GM12878 (cell line): ENCODE results near the gene OR2AG1. TPM values are rescaled to one million over a fixed set of nuclear protein-coding genes. Genes with fewer than 3 reads are reported as not detected.

Experiments used
- ATAC-seq: fragments of 200-7000 bp; cut with Tn5 transposase; 3 replicates; pipeline ENCODE4 v1.9.1; 2020; ENCODE audit warnings: mild to moderate bottlenecking, moderate library complexity
- BruUV-seq: library from RNA; stranded (reverse); fragments of 400-500 nt; replicated peaks from 2 replicates; lab custom pipeline; 2021; lab: Mats Ljungman, UMichigan
- CTCF ChIA-PET: fragments of 300-600 bp; sonication (Branson Sonifier 250); formaldehyde crosslinking; extraction: SDS; loops from one replicate; lab custom pipeline; 2021; ENCODE audit warnings: inconsistent platforms; lab: Yijun Ruan, JAX
- POLR2A ChIA-PET: fragments of 350-600 bp; formaldehyde crosslinking; extraction: SDS; loops from one replicate; lab custom pipeline; 2021; ENCODE audit warnings: inconsistent platforms; lab: Charles Lee
- RAD21 ChIA-PET: fragments of 300-600 bp; sonication (Branson Sonifier 250); formaldehyde crosslinking; loops from one replicate; lab custom pipeline; 2023; ENCODE audit warnings: antibody characterized with exemption; ENCODE audit not compliant: unreplicated experiment; lab: Charles Lee
- SMC1A ChIA-PET: fragments of 300-600 bp; sonication (Branson Sonifier 250); formaldehyde crosslinking; loops from one replicate; lab custom pipeline; 2023; ENCODE audit not compliant: unreplicated experiment, uncharacterized antibody; lab: Charles Lee
- DNase-seq: peaks from one replicate; pipeline ENCODE4 v3.0.0-alpha.2; 2011; ENCODE audit warnings: low read depth, low spot score
- FAIRE-seq: peaks from 3 replicates; lab custom pipeline; 2011; peaks lifted over from hg19 to GRCh38; lab: Jason Lieb, UNC
- H2AFZ ChIP-seq: 2 replicates; pipeline ENCODE4 v1.6.0; 2011; ENCODE audit warnings: low read depth, low read length, control low read depth; ENCODE audit not compliant: control insufficient read depth
- H3K27ac ChIP-seq: 2 replicates; pipeline ENCODE4 v1.5.1; 2011; ENCODE audit warnings: control low read depth; ENCODE audit not compliant: control insufficient read depth, insufficient read depth
- H3K27me3 ChIP-seq, 2 experiments: replicated peaks in 1 of 2; 2 replicates each; pipeline versions ENCODE4 v1.6.0 to v1.6.1; 2011; ENCODE audit warnings: low read length in 1 of 2; ENCODE audit not compliant: control insufficient read depth in 2 of 2, insufficient read depth in 2 of 2
- H3K36me3 ChIP-seq, 2 experiments: 2 replicates each; pipeline ENCODE4 v1.5.1; 2011; ENCODE audit warnings: low read length in 1 of 2; ENCODE audit not compliant: control insufficient read depth in 2 of 2, insufficient read depth in 2 of 2
- H3K4me1 ChIP-seq: 2 replicates; pipeline ENCODE4 v1.6.1; 2011; ENCODE audit warnings: mild to moderate bottlenecking, low read length, moderate library complexity, mixed read lengths; ENCODE audit not compliant: control insufficient read depth, insufficient read depth
- H3K4me2 ChIP-seq: 2 replicates; pipeline ENCODE4 v1.6.0; 2011; ENCODE audit warnings: control low read depth; ENCODE audit not compliant: control insufficient read depth, insufficient read depth
- H3K4me3 ChIP-seq: fragments of 200-600 bp; sonication (generic); 2 replicates; pipeline ENCODE4 v1.5.1; 2016
- H3K79me2 ChIP-seq: 2 replicates; pipeline ENCODE4 v1.6.0; 2011; ENCODE audit warnings: low read length; ENCODE audit not compliant: control insufficient read depth, insufficient read depth
- H3K9ac ChIP-seq: 2 replicates; pipeline ENCODE4 v1.8.0; 2011; ENCODE audit warnings: low read length, control low read depth, mixed read lengths; ENCODE audit not compliant: control insufficient read depth, insufficient read depth
- H3K9me3 ChIP-seq: replicated peaks from 3 replicates; pipeline ENCODE4 v1.5.1; 2011; ENCODE audit warnings: mild to moderate bottlenecking, low read length; ENCODE audit not compliant: control insufficient read depth, insufficient read depth
- H4K20me1 ChIP-seq: 2 replicates; pipeline ENCODE4 v1.6.0; 2011; ENCODE audit not compliant: control insufficient read depth, insufficient read depth
- CHD4 ChIP-seq: fragments of 200-600 bp; sonication (generic); IDR thresholded peaks from 2 replicates; pipeline ENCODE4 v1.6.1; 2016; ENCODE audit warnings: mild to moderate bottlenecking
- CREB1 ChIP-seq: IDR thresholded peaks from 2 replicates; pipeline ENCODE4 v1.6.1; 2012; ENCODE audit warnings: low read depth, mild to moderate bottlenecking, inconsistent platforms
- NFIC ChIP-seq: IDR thresholded peaks from 2 replicates; pipeline ENCODE4 v1.6.1; 2012; ENCODE audit warnings: low read depth, mild to moderate bottlenecking, inconsistent platforms, low read length, moderate library complexity
- PAX8 ChIP-seq: fragments of 450-650 bp; IDR thresholded peaks from 2 replicates; pipeline ENCODE4 v1.6.1; 2017; ENCODE audit warnings: mild to moderate bottlenecking, moderate library complexity
- POU2F2 ChIP-seq: IDR thresholded peaks from 3 replicates; pipeline ENCODE4 v1.6.1; 2011; ENCODE audit warnings: low read depth, mild to moderate bottlenecking, low read length, borderline replicate concordance
- RCOR1 ChIP-seq: conservative IDR thresholded peaks from 2 replicates; pipeline ENCODE4 v1.6.1; 2012; ENCODE audit warnings: low read depth, low read length, improper control_type of control experiment
- TARDBP ChIP-seq: IDR thresholded peaks from 2 replicates; pipeline ENCODE4 v1.6.1; 2016; ENCODE audit warnings: borderline replicate concordance
- TBL1XR1 ChIP-seq: IDR thresholded peaks from 2 replicates; pipeline ENCODE4 v1.6.1; 2012; ENCODE audit warnings: low read depth, low read length, improper control_type of control experiment
- TCF12 ChIP-seq: IDR thresholded peaks from 2 replicates; pipeline ENCODE4 v1.6.1; 2011; ENCODE audit warnings: low read depth, mild to moderate bottlenecking, low read length
- ZNF622 ChIP-seq: fragments of 450-650 bp; IDR thresholded peaks from 2 replicates; pipeline ENCODE4 v1.6.1; 2017; ENCODE audit warnings: mild to moderate bottlenecking, inconsistent platforms
- WGBS: methylation state at CpG from one replicate; pipeline ENCODE4 v1.1.6; 2016; ENCODE audit warnings: low lambda C conversion rate; ENCODE audit not compliant: insufficient replicate concordance, insufficient coverage; ENCODE audit errors: missing lambda C conversion rate; 5-methylcytosine and 5-hydroxymethylcytosine counted together
- in situ Hi-C: fragments of 300-500 bp; cut with MboI; formaldehyde crosslinking; loops from 9 replicates; pipeline ENCODE4 v1.14.3; 2018; ENCODE audit warnings: mixed read lengths
- intact Hi-C: fragments of 100-400 bp; cut with micrococcal nuclease; formaldehyde crosslinking; loops from one replicate; pipeline ENCODE4 v1.14.2; 2022; ENCODE audit not compliant: unreplicated experiment
- polyA plus RNA-seq, 11 experiments: library from polyadenylated mRNA; depleted of rRNA in 4 of 11; unstranded in 6 of 11; stranded (reverse) in 5 of 11; fragments of >200 nt; fragmentation: Nextera tagmentation in 4 of 11; fragmentation: Illumina TruSeq in 1 of 11; extraction: Ambion mirVana in 4 of 11; extraction: Trizol in 1 of 11; gene quantifications; 1 replicate in 1 of 11; 2 replicates in 10 of 11; pipeline versions ENCODE4 v1.2.1 to v1.2.3, GENCODE V29; 2011 to 2016; ENCODE audit warnings: inconsistent platforms in 2 of 11, missing spikeins in 2 of 11, low read depth in 1 of 11
- total RNA-seq, 4 experiments: library from RNA; depleted of rRNA in 3 of 4; stranded (reverse); fragments of >200 nt in 3 of 4; fragmentation: Illumina TruSeq in 1 of 4; extraction: Trizol in 1 of 4; gene quantifications; 2 replicates each; pipeline versions ENCODE4 v1.2.1 to v1.2.3, GENCODE V29; 2013 to 2021
- TF ChIP-seq, protein P1 (sequence below): fragments of 450-650 bp; IDR thresholded peaks from 2 replicates; pipeline ENCODE4 v1.6.1; 2016; ENCODE audit warnings: mild to moderate bottlenecking
- TF ChIP-seq, protein P2 (sequence below): fragments of 450-650 bp; IDR thresholded peaks from 2 replicates; pipeline ENCODE4 v1.6.1; 2014; ENCODE audit warnings: mild to moderate bottlenecking
- TF ChIP-seq, protein P3 (sequence below): fragments of 450-650 bp; IDR thresholded peaks from 2 replicates; pipeline ENCODE4 v1.6.1; 2016; ENCODE audit warnings: mild to moderate bottlenecking, moderate library complexity, borderline replicate concordance
- TF ChIP-seq, protein P4 (sequence below): IDR thresholded peaks from 2 replicates; pipeline ENCODE4 v1.6.1; 2012; ENCODE audit warnings: low read depth, low read length, improper control_type of control experiment

Gene OR2AG1
- total and polyA plus RNA-seq, 10 of the 15 experiments (the other 5 are each of a cell fraction or from before 2014, with no cell fraction given), result not detected

DNA sequence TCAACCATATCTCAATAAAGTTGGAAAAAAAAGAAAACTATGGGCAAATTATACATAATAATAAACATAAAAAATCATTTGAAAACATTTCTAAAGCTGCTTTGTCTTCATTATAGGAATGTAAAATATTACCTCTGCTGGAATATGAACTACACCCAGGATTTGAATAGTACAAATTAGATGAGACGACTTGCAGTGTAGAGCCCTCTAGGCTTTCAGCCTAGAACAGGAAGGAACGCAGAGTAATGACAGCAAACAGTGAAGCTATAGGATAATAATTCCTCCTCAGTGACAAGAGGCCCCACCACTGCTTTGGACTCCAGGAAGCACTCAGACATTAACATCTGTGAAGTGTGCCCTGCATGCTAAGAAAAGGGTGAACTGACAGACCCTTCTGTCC, 7.7 kb downstream of the OR2AG1 start:
- 61% methylated on average over 2 of the region's 2 CpGs for WGBS

More for the DNA sequence above, 7.7 kb downstream of the OR2AG1 start:
- ATAC-seq (no peak), DNase-seq (no peak), FAIRE-seq (no peak)
- POLR2A ChIA-PET, result no interaction called here
- no peak overlapping the region for H2AFZ ChIP-seq
- intact Hi-C loops, result no loop called here
- no peaks in the 10 kb centered on the region for H3K4me1 ChIP-seq
- H3K79me2 ChIP-seq, result no peaks in the 10 kb centered on the region
- no peak overlapping the region for H3K4me2 ChIP-seq
- no peaks in the 10 kb centered on the region for H3K9me3 ChIP-seq
- H4K20me1 ChIP-seq, result no peaks in the 10 kb centered on the region
- no peak overlapping the region for H3K4me3 ChIP-seq
- TF ChIP-seq, protein P1, sequence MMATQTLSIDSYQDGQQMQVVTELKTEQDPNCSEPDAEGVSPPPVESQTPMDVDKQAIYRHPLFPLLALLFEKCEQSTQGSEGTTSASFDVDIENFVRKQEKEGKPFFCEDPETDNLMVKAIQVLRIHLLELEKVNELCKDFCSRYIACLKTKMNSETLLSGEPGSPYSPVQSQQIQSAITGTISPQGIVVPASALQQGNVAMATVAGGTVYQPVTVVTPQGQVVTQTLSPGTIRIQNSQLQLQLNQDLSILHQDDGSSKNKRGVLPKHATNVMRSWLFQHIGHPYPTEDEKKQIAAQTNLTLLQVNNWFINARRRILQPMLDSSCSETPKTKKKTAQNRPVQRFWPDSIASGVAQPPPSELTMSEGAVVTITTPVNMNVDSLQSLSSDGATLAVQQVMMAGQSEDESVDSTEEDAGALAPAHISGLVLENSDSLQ, result no peak
- TF ChIP-seq POU2F2, result no peak
- TF ChIP-seq TARDBP, result no peak
- TF ChIP-seq RCOR1, result no peak
- no peak for TF ChIP-seq TCF12
- TF ChIP-seq, protein P2, sequence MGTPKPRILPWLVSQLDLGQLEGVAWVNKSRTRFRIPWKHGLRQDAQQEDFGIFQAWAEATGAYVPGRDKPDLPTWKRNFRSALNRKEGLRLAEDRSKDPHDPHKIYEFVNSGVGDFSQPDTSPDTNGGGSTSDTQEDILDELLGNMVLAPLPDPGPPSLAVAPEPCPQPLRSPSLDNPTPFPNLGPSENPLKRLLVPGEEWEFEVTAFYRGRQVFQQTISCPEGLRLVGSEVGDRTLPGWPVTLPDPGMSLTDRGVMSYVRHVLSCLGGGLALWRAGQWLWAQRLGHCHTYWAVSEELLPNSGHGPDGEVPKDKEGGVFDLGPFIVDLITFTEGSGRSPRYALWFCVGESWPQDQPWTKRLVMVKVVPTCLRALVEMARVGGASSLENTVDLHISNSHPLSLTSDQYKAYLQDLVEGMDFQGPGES, result no peak
- TF ChIP-seq PAX8, result no peak
- TF ChIP-seq, protein P3, sequence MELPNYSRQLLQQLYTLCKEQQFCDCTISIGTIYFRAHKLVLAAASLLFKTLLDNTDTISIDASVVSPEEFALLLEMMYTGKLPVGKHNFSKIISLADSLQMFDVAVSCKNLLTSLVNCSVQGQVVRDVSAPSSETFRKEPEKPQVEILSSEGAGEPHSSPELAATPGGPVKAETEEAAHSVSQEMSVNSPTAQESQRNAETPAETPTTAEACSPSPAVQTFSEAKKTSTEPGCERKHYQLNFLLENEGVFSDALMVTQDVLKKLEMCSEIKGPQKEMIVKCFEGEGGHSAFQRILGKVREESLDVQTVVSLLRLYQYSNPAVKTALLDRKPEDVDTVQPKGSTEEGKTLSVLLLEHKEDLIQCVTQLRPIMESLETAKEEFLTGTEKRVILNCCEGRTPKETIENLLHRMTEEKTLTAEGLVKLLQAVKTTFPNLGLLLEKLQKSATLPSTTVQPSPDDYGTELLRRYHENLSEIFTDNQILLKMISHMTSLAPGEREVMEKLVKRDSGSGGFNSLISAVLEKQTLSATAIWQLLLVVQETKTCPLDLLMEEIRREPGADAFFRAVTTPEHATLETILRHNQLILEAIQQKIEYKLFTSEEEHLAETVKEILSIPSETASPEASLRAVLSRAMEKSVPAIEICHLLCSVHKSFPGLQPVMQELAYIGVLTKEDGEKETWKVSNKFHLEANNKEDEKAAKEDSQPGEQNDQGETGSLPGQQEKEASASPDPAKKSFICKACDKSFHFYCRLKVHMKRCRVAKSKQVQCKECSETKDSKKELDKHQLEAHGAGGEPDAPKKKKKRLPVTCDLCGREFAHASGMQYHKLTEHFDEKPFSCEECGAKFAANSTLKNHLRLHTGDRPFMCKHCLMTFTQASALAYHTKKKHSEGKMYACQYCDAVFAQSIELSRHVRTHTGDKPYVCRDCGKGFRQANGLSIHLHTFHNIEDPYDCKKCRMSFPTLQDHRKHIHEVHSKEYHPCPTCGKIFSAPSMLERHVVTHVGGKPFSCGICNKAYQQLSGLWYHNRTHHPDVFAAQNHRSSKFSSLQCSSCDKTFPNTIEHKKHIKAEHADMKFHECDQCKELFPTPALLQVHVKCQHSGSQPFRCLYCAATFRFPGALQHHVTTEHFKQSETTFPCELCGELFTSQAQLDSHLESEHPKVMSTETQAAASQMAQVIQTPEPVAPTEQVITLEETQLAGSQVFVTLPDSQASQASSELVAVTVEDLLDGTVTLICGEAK, result no peak
- no peak for TF ChIP-seq CHD4
- no peak for TF ChIP-seq TBL1XR1
- TF ChIP-seq CREB1, result no peak
- TF ChIP-seq, protein P4, sequence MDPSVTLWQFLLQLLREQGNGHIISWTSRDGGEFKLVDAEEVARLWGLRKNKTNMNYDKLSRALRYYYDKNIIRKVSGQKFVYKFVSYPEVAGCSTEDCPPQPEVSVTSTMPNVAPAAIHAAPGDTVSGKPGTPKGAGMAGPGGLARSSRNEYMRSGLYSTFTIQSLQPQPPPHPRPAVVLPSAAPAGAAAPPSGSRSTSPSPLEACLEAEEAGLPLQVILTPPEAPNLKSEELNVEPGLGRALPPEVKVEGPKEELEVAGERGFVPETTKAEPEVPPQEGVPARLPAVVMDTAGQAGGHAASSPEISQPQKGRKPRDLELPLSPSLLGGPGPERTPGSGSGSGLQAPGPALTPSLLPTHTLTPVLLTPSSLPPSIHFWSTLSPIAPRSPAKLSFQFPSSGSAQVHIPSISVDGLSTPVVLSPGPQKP, result no peak
- no peak for TF ChIP-seq ZNF622
- TF ChIP-seq NFIC, result no peak
- no TSS peak for BruUV-seq
- SMC1A ChIA-PET, result no interaction called here
- no peak overlapping the region for H3K9ac ChIP-seq
- H3K36me3 ChIP-seq, result no peaks in the 10 kb centered on the region
- no peaks in the 10 kb centered on the region for H3K27me3 ChIP-seq
- CTCF ChIA-PET, result interaction anchor here (1.2 to 2.4 kb wide), 2 partner anchors 22 to 69 kb away, joined by 3 to 10 read pairs; no protein-coding TSS in a partner anchor
- in situ Hi-C loops, result no loop called here
- H3K27ac ChIP-seq, result no peak overlapping the region
- RAD21 ChIA-PET, result no interaction called here
